ENCODE results near the gene POLR1C. TPM values are rescaled to one million over a fixed set of nuclear protein-coding genes. Genes with fewer than 3 reads are reported as not detected.

POLR1C gene, protein sequence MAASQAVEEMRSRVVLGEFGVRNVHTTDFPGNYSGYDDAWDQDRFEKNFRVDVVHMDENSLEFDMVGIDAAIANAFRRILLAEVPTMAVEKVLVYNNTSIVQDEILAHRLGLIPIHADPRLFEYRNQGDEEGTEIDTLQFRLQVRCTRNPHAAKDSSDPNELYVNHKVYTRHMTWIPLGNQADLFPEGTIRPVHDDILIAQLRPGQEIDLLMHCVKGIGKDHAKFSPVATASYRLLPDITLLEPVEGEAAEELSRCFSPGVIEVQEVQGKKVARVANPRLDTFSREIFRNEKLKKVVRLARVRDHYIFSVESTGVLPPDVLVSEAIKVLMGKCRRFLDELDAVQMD
- 10 to 100 TPM; 24.4 to 56.9 TPM for total RNA-seq

DNA sequence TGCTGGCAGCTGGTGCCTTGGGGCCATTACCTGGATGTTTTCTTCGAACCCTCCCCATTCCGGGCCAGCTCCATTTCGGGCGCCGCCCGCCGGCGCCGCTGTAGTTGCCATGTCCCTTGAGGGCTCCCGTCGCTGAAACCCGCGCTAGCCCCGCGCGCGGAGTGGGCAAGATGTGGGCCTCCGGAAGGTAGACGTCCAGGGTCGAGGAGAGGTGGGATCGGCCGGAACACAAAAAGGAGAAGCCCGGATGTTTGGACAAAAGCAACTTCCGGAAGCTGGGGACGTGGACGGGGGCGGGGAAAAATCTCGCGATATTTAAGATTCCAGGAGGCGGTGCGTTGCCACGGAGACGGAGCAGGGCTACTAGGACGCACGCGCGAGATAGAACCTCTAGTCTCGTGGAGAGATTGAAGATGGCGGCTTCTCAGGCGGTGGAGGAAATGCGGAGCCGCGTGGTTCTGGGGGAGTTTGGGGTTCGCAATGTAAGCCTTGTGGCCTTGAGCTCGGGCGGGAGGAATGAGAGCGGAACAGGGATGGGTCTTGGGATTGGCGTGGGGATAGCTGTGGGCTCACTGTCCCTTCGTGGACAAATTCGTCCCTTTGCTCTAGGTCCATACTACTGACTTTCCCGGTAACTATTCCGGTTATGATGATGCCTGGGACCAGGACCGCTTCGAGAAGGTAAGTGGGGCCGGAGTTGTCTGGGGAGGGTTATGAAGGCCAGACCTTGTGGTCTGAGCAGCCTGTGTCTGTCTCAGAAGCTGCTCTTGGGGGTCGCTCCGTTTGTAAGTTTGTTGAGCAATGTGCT lies at the start of gene POLR1C, which contains the start of gene YIPF3:
POLR1C (plus strand) TSS at position 393 of the 808 bp plus-strand sequence; CDS start at position 414, 21 bp downstream.
YIPF3 (minus strand) TSS at position 230 of the 808 bp plus-strand sequence; CDS start at position 111, 119 bp downstream.

DNA sequence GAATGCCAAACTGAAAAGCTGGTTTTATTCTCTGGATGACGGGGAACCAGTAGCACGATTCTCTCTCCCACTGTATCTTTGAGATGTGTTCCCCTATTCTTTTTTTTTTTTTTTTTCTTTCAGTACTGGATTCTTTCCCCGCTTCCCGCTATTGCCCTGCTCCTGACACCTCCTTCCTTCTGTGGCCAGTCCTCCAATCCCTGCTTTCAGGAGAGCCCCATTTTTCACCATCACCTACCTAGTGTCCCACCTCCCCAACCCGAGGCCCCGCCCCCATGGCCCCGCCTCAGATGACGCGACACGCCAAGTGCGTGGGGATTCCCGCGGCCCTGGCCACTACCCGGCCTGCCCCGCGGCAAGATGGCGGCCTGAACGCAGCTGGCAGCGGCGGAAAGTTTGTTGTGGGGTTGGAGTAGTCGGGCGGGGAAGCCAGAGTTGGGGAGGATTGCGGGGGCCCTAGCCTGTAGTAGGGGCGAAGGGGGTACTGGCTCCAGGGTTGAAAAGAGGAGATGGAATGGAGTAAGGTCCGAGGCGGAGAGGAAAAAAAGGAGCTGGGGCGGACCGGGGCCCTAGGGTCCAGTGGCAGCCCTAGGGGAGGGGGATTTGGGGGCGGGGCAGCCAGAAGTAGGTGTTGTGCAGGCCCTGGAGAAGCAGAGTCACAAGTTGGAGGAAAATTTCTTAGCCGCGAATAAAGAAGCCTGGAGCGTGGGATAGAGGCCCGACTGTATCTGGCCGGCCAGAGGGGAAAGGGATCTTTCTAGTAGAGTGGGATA lies 39.5 kb upstream of the POLR1C start, which contains the start of gene TJAP1:
TJAP1 (plus strand) TSS at position 336 of the 773 bp plus-strand sequence. CDS start 21,432 bp downstream, outside the sequence.

DNA sequence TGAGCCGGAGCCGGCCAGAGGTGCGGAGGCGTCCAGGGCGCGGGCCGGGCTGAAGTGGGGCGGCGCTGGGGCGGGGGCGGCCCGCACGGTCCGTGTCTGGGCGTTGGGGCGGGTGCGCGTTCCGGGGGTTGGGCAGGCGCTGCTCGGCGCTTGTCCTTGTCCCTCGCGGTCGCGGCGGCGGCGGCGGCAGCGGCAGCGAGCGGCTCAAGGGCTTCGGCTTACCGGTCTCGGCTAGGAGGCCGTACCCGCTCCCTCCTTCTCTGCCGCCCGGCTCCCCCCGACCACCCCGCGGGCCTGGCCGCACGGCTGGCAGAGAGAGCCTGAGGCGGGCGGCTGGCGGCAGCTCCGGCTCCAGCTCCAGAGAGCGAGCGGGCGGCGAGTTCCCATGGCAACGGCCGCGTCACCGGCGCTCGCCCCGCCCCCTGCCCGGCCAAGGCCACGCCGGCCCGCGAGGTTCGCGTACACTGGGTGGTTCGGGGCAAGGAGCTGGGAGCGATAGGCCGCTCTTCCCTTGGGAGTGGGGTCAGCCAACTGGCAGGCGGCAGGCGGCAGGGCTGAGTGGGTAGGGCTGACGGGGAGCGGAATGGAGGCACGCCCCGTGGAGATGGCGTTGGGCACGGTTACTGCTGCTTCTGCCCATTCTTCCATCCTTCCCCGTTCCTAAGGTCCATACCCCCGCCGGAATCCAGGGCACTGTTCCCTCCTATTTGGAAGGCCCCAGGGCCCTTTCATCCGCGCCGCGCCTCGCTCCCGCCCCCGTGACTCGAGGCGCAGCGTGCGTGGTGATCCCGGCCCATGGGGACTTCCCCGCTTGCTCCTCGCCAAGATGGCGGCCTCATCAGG lies 6.7 kb upstream of the POLR1C start, which contains the start of gene LRRC73:
LRRC73 (minus strand) TSS at position 363 of the 843 bp plus-strand sequence. CDS start 561 bp downstream, outside the sequence.

Small RNA genes lying within 50 kb of the gene (small RNA-seq; reads per million reads assigned to genes)
- 0 reads per million in 2 donors for gene RF00426
- gene RNU6-1113P: 0 reads per million in 2 donors

Other genes starting within 250 kb of the POLR1C start
- not detected for gene SLC22A7, start 218.8 kb upstream of the POLR1C start, total RNA-seq
- not detected for gene CRIP3, start 208.3 kb upstream of the POLR1C start, total RNA-seq
- gene ZNF318, start 147.4 kb upstream of the POLR1C start, total RNA-seq: 10 to 100 TPM in 1 of 2 donors, 1 to 10 TPM in 1; 9.0 to 14.1 TPM
- gene ABCC10, start 89.5 kb upstream of the POLR1C start, total RNA-seq: 10 to 100 TPM; 25.8 to 32.6 TPM
- not detected for gene DLK2, start 61.5 kb upstream of the POLR1C start, total RNA-seq
- 10 to 100 TPM; 10.7 to 13.3 TPM for gene TJAP1, start 39.5 kb upstream of the POLR1C start, total RNA-seq
- under 1 TPM; under 0.01 to 0.34 TPM for gene LRRC73, start 6.7 kb upstream of the POLR1C start, total RNA-seq
- 10 to 100 TPM; 59.6 to 61.3 TPM for gene YIPF3, start 163 bp upstream of the POLR1C start, total RNA-seq
- gene XPO5, start 58.9 kb downstream of the POLR1C start, total RNA-seq: 100 to 1,000 TPM in 1 of 2 donors, 10 to 100 TPM in 1; 29.6 to 137 TPM
- gene POLH, start 59.1 kb downstream of the POLR1C start, total RNA-seq: 10 to 100 TPM; 14.5 to 18.0 TPM
- 10 to 100 TPM; 65.7 to 67.9 TPM for gene GTPBP2, start 112.2 kb downstream of the POLR1C start, total RNA-seq
- 10 to 100 TPM; 84.3 to 98.2 TPM for gene MAD2L1BP, start 118.8 kb downstream of the POLR1C start, total RNA-seq
- gene RSPH9, start 127.9 kb downstream of the POLR1C start, total RNA-seq: under 1 TPM; 0.33 to 0.69 TPM
- 10 to 100 TPM; 46.8 to 69.9 TPM for gene MRPS18A, start 170.7 kb downstream of the POLR1C start, total RNA-seq

Measured in melanocyte of skin (primary cell).